Astrocyte of the spinal cord (primary cell): Measurements from ENCODE around the gene IRS2.

ENCODE experiments used
- DNase-seq: peaks from one replicate; pipeline ENCODE4 v3.0.0; 2011; ENCODE audit warnings: low read depth, low spot score
- H3K4me3 ChIP-seq: 2 replicates; pipeline ENCODE4 v1.5.1; 2011; ENCODE audit warnings: low read depth, mild to moderate bottlenecking, low read length, moderate library complexity
- CTCF ChIP-seq: IDR thresholded peaks from 2 replicates; pipeline ENCODE4 v1.5.1; 2012; ENCODE audit warnings: low read depth, mild to moderate bottlenecking, low read length, inconsistent platforms
- in situ Hi-C: cut with HindIII; loops from 2 replicates; pipeline ENCODE4 v1.10.0; 2017; ENCODE audit warnings: low sequenced_read_pairs

The IRS2 gene

GRCh38 chr13:109780845-109781383, 5.5 kb downstream of the IRS2 start:
- no peak for DNase-seq
- in situ Hi-C loops = no loop called here
- no peak for TF ChIP-seq CTCF
- H3K4me3 ChIP-seq = peak overlapping the region; percentile 51

GRCh38 chr13:109779876-109780510, 6.4 kb downstream of the IRS2 start:
- in situ Hi-C loops = no loop called here
- TF ChIP-seq CTCF = no peak
- peak overlapping the region; percentile 51 for H3K4me3 ChIP-seq

GRCh38 chr13:109779074-109779473, 7.3 kb downstream of the IRS2 start:
- TF ChIP-seq CTCF = no peak
- peak; percentile 27 for DNase-seq
- H3K4me3 ChIP-seq = no peak overlapping the region
- in situ Hi-C loops = no loop called here

More at GRCh38 chr13:109779876-109780510, 6.4 kb downstream of the IRS2 start:
- peak; percentile 20 for DNase-seq

DNA sequence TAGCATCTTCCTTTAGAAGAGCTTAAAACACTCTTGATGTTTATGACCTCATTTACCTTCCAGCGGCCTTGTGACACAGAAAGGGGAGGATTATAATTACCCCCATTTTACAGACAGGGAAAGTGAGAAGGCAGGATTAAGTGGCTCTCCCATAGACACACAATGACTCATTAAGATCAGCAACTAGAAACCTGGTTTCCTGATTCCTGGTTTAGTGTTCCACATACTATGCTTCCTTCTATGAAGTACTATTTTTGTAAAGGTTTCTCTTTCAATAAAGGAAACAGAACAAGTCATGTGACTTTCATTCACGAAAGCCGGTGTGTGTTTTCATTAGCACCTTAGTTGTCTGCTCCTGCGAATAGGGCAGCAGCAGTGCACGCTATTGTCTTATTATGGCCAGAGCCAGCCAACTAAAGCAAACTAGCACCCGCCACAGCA, 8.3 kb downstream of the IRS2 start:
- TF ChIP-seq CTCF = no peak
- no peak overlapping the region for H3K4me3 ChIP-seq
- peak; percentile 65 for DNase-seq
- in situ Hi-C loops = no loop called here

DNA sequence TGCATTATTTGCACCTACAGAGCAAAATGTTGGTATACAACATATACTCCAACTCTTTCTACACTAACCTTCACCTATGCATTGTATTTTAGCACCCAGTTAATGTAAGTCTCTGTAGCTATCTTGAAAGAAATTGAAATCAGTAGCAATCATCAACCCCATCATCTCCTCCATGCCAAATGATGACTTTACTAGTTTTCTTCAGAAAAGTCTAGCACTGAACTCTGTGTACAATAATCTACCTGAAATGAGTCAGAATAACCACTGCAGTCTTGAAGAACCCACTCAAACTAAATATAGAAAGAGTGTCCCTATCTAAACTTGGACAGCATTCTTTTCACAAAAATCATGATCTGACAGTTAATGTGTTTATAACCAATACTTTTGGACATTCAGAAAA, 9.8 kb downstream of the IRS2 start:
- DNase-seq = peak; percentile 18
- no peak for TF ChIP-seq CTCF
- in situ Hi-C loops = no loop called here
- no peak overlapping the region for H3K4me3 ChIP-seq

DNA sequence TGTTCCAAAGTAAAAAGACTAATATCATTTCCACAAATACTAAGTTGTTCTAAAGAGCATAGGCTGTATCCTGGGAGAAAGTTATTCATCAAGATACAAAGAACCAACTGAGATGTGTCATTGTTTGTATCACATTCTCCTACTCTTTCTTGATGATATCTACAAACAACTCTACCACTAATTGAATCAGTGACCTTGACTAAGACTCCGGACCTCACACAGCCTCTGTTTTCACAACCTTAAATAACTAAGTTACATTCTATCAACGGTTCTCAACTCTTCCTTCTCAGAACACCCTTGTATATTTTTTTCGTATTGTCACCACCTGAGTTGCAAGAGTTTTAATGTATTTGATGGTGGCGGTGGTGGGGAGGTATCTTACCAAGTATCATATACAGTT, 12.6 kb downstream of the IRS2 start:
- no peak overlapping the region for H3K4me3 ChIP-seq
- DNase-seq = no peak
- TF ChIP-seq CTCF = no peak
- in situ Hi-C loops = no loop called here
